GM18520 (cell line): ENCODE measurements around the gene FOXK1.

Source experiments
- ATAC-seq: cut with Tn5 transposase; IDR thresholded peaks from one replicate; pipeline ENCODE4 v1.9.1; 2021; ENCODE audit not compliant: unreplicated experiment

Gene FOXK1

DNA sequence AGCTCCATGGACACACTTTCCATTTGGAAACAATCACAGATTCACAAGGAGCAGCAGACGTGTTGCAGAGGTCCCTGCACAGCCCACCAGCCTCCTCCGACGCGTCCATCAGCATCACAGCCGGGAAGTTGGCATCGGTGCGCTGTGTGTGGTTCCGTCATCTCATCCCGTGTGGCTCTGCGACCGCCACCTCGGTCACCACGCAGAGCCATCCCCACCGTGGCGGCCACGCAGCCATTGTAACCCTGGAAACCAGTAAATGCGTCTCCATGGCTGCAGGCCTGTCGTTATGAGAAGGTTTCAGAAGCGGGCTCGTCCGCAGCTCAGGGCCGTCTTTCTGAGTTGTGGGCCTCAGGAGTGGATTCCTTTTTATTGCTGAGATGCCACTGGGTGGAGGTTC lies 36.0 kb downstream of the FOXK1 start:
- no peak for ATAC-seq

DNA sequence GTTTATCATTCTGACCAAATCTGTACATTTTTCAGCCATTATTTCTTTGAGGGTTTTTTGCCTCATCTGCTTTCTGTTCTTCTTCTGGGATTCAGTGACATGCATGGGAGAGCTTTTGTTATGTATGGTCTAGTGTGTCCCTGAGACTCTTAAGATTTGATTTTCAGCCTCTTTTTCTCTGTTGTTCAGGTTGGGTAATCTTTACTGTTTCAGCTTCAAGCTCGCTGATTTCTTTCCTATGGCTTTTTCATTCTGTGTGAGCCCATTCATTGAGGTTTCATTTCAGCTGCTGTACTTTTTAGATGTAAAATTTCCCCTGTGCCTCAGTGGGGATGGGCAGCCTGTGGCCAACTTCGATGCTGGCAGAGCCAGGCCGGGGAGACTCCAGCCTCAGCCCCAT lies 38.1 kb downstream of the FOXK1 start:
- ATAC-seq, result no peak

DNA sequence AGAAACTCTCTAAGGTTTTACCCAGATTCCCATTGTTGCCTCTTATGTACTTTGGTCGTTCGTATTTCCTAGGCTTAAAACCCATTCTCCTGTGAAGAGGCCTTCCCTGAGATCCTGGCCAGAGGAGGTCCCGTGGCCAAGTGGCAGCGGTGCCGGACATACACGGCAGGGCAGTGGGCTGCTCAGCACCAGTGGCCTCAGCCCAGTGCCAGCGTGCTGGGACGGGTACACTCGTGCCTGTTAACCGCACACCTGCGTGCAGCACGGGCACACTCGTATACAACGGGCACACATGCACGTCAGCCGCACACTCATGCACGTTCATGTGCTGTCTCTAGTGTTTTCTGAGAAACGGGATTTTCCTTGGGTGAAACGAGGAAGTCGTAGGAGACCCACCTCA lies 40.2 kb downstream of the FOXK1 start:
- ATAC-seq, result no peak

DNA sequence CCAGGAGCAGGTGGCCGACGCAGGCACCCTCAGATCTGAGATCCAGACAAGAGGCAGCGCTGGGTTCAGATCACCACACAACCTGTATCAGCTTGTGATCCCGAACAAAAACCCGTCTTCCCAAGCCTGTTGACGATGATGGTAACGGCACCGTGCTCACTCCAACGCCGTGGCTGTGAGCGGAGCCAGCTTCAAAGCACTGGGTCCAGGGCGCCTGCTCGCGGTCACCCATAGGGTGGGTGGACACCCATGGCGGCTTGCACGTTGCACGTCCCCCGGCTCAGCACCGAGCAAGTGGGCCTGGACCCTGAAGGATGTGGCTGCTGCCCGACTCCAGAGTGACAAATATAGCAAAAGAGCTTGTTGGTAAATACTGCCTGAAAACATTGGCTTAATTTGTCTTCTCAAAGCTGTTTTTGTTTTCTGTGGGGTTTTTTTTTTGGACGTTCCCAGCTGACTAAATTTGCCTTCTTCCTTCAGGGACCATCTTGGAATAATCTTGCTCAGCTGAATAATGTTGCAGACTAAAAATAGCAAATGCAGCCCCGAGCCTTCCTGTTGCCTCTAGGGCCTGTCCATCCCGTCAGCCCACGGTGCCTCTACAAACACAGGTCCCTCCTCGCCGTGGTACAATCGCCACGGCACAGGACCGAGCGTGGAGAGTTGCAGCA lies 41.0 kb downstream of the FOXK1 start:
- ATAC-seq, result no peak

DNA sequence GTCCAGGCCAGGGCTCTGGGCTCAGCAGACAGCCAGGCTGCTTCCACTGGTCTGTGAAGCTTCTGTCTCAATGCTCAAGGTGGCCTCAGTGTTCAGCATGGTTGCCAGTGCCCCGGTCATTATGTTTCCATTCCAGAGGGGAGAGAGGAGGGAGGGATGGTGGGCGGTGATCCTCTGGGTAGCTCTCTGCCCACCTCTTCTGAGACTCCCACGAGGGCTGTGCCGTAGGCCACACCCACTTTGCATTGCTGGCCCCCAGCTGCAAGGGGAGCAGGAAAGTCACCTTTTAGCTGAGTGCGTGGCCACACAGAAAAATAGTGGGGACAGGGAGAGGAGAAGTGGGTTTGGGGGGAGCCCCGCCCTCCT lies 42.5 kb downstream of the FOXK1 start:
- peak; percentile 7 for ATAC-seq

DNA sequence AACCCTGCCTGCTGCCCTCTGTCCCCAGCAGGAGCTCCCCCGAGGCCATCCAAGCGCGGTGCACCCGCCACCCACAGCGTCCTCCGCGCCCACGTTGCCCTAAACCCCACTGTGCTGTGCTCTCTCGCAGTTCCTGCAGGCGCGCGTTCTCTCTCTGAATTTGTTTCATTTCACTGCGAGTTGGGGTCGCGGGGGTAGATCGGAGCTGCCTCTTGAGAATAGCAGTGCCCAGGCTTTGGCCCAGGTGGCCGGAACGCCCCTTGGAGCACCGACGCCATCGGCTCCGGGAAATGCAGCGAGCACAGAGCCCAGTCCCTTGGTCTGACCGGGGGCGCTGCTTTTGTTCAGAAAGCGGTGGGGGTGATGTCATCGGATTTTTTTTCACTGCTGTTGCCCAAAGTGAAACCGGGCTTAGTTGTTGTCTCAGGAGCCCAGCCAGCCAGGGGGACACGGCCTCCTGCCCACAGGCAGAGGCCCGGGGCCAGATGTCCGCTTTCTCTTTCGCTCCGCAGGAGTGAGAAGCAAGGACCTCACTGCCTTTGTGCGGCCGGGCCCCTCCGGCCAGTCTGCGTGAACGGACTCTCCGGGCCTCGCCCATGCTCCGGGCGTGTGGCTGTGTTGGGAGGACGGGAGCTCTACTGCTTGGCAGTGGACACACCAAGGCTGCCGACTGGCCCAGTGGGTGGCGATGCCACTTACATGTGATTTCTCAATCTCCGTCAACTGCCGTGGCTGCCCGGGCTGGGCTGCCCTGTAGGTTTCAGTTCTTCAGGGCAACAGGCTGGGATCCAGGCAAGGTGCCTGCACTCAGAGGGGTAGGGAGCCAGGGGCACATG lies 43.1 kb downstream of the FOXK1 start:
- peak; percentile 59 for ATAC-seq

DNA sequence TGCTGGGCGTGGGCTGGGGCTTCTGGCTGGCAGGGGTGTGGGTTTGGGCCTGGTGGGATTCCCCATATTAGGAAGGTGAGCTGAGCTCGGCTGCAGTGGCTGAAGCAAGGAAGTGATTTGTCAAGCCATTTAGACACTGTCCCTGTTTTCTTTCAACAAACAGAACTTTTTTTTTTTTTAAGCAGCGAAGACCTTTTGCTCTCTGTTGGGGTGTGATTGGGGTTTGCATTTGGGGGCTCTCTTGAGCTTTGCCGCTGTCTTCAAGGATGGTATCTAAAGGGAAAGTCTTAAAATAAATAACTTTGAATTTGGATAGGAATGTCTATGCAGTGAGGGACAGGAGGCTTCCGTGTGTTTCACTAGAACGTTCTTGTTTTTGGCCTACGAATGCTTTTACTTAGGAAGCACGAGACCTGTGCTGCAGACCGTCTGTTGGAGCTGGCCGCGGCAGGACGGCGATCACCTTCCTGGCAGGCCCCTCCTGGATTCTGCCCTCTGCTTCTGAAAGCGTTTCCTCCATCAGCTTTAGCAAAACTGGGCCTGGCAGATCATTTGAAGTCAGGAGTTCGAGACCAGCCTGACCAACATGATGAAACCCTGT lies 43.9 kb downstream of the FOXK1 start:
- ATAC-seq, result no peak

DNA sequence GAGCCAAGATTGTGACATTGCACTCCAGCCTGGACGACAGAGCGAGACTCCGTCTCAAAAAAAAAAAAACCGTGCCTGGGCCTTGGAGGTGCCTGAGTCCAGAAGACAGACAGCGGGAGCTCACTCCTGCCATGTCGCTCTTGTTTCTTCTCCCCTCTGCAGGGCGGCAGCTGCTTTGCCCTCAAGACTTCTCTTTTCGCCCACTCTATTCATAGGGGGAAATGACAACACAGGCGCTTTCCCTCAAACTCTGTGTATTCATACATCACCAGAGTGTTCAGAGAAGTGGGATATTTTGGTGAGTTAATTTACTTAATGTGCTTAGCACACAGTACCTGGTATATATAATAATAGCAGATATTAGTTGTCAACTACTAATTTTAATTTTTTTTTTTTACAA lies 44.5 kb downstream of the FOXK1 start:
- ATAC-seq, result no peak

DNA sequence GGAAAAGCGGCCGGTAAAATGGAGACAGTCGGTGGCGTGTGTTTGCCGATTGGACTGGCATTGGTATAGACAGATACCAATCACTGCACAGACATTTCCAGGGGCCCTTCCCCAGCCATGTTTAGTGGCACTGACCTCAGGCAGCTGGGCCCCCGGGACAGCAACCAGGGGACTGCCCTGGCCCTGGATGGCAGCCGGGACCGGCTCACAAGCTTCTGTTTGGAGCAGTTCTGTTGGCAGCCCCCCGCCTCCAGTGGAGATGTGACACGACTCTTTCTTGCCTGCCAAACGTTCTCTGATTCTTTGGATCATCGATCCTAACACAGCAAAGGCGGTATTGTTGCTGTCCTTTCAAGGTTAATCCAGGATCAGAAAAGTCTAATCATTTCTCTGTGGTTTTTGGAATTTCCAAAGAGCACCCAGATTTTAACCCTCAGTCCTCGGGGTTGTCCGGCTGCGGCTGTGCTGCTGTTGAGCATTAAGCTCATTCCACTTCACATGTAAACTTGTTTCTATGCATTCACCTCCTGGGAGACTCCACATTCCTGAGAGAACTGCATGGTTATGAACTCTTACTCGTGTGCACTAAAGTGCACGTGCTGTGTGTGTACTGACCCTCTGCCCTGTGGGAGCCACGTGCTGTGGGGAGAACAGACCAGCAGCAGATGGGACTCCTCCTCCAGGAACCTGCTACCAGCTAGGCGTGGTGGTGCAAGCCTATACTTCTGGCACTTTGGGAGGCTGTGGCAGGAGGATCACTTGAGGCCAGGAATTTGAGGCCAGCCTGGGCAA lies 46.0 kb downstream of the FOXK1 start:
- no peak for ATAC-seq

DNA sequence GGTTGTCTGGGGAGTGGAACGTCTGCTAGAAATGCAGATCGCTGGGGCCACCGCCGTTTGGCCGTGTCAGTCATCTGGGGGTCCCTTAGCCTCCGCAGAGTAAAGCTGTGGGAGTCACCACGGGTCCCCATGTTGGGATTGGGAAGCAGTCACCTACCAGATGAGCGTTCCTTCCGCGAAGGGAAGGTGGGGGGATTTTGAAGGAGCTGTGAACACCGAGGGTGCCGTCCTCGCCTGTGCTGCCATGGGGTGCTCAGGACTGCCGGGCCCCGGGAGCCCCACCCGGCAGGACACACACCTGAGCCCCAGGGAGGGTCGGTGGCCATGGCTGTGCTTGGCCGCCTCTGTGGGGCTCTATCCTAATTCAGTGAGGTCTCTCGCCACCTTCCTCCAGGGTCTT lies 47.2 kb downstream of the FOXK1 start:
- ATAC-seq, result no peak

DNA sequence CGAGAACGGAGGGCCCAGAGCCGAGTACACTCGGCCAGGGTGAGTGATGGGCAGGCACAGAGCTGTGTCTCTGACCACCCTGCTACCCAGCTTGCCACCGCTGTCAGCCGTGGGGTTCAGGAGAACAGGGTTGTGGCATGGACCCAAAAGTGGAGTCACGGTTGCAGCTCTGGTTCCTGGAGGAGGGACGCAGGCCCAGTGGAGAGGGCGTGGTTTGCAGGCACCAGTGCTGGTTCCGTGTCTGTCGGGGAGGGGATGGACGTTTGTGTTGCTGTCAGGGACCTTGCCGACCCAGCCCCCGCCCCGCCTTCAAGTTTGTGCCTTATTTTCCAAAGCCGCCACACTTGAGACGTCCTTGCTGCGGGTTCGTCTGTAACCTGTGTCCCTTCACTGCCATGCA lies 48.2 kb downstream of the FOXK1 start:
- ATAC-seq, result no peak

DNA sequence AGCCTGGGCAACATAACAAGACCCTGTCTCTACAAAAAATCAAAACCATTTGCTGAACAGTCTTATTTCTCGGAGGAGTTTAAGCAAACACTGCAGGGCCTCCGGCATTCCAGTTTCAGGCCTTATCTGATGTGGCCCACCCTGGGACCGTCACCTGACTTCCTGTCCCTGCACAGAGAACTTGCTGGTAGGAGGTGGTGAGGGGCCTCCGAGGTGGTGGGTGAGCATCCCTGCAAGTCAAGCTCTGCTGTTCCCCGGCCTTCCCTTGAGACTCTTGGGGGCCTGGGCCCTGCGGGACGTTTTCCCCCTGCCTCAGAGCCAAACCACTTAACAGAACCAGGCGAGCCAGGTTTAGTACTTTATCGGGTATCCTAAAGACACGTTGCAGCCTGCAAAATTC lies 48.9 kb downstream of the FOXK1 start:
- no peak for ATAC-seq

DNA sequence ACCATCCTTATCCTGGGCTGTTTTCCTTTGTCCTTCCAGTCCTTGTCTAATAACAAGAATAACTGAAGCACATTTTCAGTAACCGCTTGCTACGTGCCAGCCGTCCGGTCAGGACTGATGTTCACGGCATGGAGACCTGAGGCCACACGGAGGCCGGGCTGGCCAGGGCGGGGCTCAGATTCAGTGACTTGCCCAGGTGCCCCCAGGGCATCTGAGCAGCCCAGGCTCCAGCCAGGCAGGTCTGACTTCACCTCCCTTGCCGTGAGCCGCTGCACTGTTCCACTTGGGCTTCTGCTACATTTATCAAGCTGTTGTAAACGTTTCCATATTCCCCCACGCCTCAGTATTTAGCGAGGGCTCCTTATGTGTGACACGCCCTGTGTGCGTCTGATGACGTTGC lies 49.7 kb downstream of the FOXK1 start:
- ATAC-seq, result no peak

DNA sequence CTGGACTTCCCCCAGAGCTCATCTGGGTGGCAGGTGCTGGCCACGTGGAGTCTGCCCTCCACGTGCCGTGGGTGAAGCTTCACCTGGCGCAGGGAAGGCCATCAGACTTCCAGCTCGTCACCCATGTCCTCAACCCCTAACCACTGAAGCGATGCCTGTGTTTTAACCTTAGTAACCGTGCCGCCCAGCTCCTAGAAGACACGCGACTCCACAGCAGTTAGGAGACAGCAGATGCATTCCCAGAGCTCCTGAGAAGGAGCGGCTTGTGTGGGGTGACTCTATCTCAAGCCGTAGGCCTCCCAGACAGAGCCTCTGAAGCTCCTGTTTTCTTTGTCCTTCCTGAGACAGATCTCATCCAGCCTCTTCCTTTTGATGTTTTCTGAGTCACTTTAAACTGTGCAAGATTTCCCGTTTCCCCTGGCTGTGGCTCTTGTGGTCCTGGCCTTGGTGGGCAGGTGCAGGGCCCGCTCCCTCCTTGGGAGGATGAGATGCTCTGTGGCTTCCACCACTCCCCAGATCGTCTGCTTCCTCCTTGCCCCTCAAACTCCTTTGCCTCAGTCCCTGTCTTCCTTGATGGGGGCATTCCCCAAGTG lies 51.9 kb downstream of the FOXK1 start:
- ATAC-seq, result no peak

DNA sequence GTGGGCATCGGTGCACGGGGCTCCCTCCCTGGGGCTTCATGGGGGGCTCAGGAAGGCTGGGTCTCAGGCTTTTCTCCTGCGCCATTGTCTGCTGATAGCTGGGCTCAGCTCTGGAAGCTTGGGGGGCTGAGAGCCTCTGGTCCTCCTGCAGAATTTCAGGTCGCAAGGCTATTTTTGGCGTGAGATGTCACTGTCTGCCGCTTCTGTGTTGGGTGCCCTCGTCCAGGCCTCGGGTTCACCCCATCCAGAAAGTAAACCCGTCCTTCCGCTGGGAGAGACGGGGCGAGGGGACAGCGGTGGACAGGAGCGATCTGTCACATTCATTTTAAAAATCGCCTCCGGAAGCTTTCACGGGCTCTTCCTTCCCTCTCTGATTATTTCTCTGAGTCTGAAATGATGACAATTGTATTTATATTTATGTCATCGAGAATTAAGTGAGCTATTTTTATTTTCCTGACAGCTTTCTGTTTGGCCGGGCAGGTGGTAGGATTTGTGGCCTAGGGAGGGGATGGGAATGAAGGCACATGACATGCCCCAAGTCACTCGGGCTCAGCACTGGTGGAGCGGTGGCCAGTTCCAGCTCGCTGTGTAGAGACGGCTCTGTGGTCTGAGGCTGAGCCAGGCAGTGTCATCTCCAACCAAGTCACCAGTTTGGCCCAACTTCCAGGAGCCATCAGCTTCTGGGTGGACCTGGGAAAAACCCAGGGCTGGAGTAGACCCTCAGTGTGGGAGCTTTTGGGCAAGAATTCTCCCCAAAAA lies 52.7 kb downstream of the FOXK1 start:
- no peak for ATAC-seq

DNA sequence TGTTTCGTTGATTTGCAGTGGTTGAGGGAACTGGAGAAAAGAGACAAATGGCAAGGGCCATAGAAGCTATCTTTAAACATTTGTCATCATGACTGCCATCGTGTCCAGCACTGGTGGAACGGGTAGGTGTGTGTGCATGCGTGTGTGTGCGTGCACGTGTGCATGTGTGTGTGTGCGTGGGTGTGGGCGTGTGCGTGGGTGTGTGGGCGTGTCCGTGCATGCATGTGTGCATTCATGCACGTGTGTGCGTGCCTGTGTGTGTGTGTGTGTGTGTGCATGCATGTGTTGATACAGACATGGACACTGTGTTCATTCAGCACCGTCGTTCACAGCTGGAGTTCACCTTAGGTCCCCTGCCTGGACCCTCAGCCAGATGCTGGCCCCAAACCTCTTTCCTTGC lies 55.2 kb downstream of the FOXK1 start:
- ATAC-seq, result no peak

DNA sequence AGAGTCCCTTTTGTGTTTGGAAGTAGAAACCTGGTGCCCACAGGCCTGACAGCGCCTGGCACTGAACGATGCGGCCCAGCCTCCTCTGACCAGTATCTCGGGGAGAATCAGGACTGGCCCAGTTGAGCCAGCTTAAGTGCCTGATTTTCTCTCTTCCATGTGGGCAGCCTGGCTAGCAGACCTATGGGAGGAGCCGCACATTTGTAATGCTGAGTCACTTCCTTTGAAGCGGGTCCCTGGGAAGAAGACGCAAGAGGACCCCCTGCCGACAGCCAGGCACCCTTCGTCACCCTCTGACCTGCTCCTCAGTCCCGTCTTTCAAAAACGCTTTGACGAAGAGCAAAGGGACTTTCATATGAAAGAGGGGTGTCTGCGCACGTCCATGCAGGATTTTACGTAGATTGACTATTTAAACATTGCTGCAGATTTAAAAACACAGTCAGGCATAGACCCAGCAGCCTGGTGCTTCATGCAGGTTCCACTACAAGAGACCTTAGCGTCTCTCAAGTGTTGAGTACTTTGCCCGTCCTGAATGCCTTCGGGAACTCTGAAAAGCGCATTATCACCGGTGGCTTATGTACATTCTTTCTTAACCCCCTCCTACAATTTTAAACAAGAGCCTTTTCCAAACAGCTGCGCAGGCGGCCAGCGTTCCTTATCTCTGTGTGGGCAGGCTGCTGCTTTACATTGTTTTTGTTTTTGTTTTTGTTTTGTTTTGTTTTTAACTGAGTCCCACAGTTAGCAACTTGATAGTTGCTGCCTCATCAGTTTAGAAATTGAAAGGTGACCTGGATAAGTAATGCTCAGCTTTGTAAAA lies 56.8 kb downstream of the FOXK1 start:
- no peak for ATAC-seq

DNA sequence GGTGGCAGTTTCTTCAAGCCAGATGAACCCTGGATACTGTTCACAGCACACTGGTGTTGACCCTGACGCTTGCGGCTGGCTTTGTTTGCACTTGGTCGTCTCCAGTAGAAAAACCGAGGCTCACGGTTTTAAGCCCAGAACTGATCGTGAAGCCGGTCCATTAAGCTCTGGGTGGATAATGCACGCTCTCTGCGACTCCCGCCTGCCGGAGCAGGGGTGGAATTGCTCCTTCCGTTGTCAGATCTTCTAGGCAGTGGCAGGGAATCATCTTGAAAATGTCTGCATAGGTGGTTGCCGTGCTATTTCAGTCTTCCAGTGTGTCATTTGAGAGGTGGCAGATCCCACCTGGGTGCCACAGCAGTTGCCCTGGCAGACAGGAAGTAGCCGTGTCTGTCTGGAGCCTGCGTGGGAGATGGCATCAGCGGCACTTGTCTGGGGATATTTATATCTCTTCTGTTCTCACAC lies 57.5 kb downstream of the FOXK1 start:
- no peak for ATAC-seq

DNA sequence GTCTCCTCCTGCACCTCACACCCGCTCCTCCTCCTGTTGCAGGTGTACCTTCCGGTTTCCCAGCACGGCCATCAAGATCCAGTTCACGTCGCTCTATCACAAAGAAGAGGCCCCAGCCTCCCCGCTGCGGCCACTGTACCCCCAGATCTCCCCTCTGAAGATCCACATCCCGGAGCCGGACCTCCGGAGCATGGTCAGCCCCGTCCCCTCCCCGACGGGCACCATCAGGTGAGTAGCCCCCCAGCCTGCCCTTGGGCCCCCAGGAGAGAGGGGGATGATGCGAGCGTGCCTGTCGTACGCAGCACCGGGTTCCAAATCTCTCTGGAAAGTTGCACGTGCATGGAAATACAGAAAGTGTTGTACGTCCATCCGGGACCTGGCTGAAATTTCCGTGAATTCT lies 58.7 kb downstream of the FOXK1 start:
- no peak for ATAC-seq
